ENCODE results near the gene CLCA4. TPM values are rescaled to one million over a fixed set of nuclear protein-coding genes. Genes with fewer than 3 reads are reported as not detected.

Gene CLCA4
- total and polyA plus RNA-seq, 2 of the 4 experiments (the other 2 are of a cell fraction), result not detected

GRCh38 chr1:86548839-86549238, 2.0 kb downstream of the CLCA4 start:
- Histone ChIP-seq H3K4ac (ENCODE audit: low read depth, low read length) (no peak overlapping the region), H4K8ac (ENCODE audit: low read depth in 2 of 2, low read length in 2 of 2) (no peak overlapping the region), H3K4me2 (ENCODE audit: low read depth, low read length) (no peak overlapping the region), H4K91ac (ENCODE audit: insufficient read depth, low read depth, low read length) (no peak overlapping the region), H3K79me1 (ENCODE audit: low read depth in 1 of 2, low read length in 2 of 2) (no peaks in the 10 kb centered on the region), H3K27me3 (ENCODE audit: control insufficient read depth, insufficient read depth, low read length) (no peaks in the 10 kb centered on the region), H3K4me1 (ENCODE audit: control insufficient read depth, insufficient read depth, low read length) (no peaks in the 10 kb centered on the region), H3K14ac (replicated peaks; ENCODE audit: low read depth, low read length) (no peak overlapping the region), H3K9ac (ENCODE audit: low read depth, low read length) (no peak overlapping the region), H4K20me1 (ENCODE audit: insufficient read depth, low read length) (no peaks in the 10 kb centered on the region), H4K5ac (ENCODE audit: low read depth, low read length) (no peak overlapping the region), H3K18ac (ENCODE audit: low read depth, low read length) (no peak overlapping the region), H2AFZ (replicated peaks; ENCODE audit: low read length, poor library complexity) (no peak overlapping the region), H2BK20ac (ENCODE audit: low read depth, low read length) (no peak overlapping the region), H3K36me3 (ENCODE audit: control insufficient read depth, insufficient read depth, low read length) (no peaks in the 10 kb centered on the region), H2AK5ac (ENCODE audit: low read depth, low read length) (no peak overlapping the region), H3K4me3 (ENCODE audit: insufficient read depth, low read depth, low read length) (no peak overlapping the region), H3K23ac (ENCODE audit: low read depth, low read length) (no peak overlapping the region), H2BK5ac (ENCODE audit: low read depth, low read length, poor library complexity, severe bottlenecking) (no peak overlapping the region), H2AK9ac (replicated peaks; ENCODE audit: low read depth, low read length, poor library complexity) (no peak overlapping the region), H3K9me3 (ENCODE audit: control insufficient read depth, insufficient read depth, low read length) (0 out of 2 replicates have a peak, but pooled peaks cover 2% of the 10 kb centered on the region), H3K27ac (ENCODE audit: insufficient read depth, low read length) (no peak overlapping the region), H3K56ac (ENCODE audit: extremely low read depth, insufficient read depth, low read length) (no peak overlapping the region), H2BK120ac (ENCODE audit: low read depth, low read length) (no peak overlapping the region), H2BK15ac (ENCODE audit: low read depth, low read length) (no peak overlapping the region), H3K9me1 (ENCODE audit: insufficient read depth, low read length) (no peaks in the 10 kb centered on the region)
- DNase-seq, result no peak
- intact Hi-C loops (cut with micrococcal nuclease), result no loop called here
- POLR2A ChIA-PET (ENCODE audit: unreplicated experiment), result no interaction called here
- TF ChIP-seq MXI1 (IDR thresholded peaks at IDR 0.05; ENCODE audit: borderline replicate concordance, low read depth, low read length) (no peak), CEBPB (IDR thresholded peaks at IDR 0.05; ENCODE audit: low read depth, low read length) (no peak), ELK1 (IDR thresholded peaks at IDR 0.05; ENCODE audit: borderline replicate concordance, low read depth, low read length) (no peak), USF2 (IDR thresholded peaks at IDR 0.05; ENCODE audit: low read depth, low read length) (no peak), POLR2A (IDR thresholded peaks at IDR 0.05; ENCODE audit: low read depth, low read length) (no peak), CTCF (conservative IDR thresholded peaks at IDR 0.05; ENCODE audit: low read depth, low read length) (no peak), FOS (IDR thresholded peaks at IDR 0.05; ENCODE audit: low read depth, low read length) (no peak)
- in situ Hi-C loops (cut with MboI; ENCODE audit: low sequenced_read_pairs), result no loop called here
- BruUV-seq (replicated peaks), result no TSS peak
- CTCF ChIA-PET, result no interaction called here
- no peak for ATAC-seq (ENCODE audit: low read depth)
- dilution Hi-C loops (cut with HindIII; ENCODE audit: low sequenced_read_pairs, unreplicated experiment), result no loop called here
